Neural progenitor cell (in vitro differentiated cells): ENCODE results near the gene COLEC12.

Experiments
- CTCF ChIP-seq: fragments of 200-600 bp; sonication (generic); IDR thresholded peaks from 2 replicates; pipeline ENCODE4 v1.5.1; 2017; ENCODE audit warnings: antibody characterized with exemption, mild to moderate bottlenecking
- EZH2 ChIP-seq: fragments of 200-600 bp; sonication (generic); IDR thresholded peaks from 2 replicates; pipeline ENCODE4 v1.6.1; 2017; ENCODE audit warnings: antibody characterized with exemption, mild to moderate bottlenecking, moderate library complexity
- EZH2phosphoT487 ChIP-seq: fragments of 200-600 bp; sonication (generic); IDR thresholded peaks from 2 replicates; pipeline ENCODE4 v1.6.1; 2017; ENCODE audit warnings: antibody characterized with exemption

DNA sequence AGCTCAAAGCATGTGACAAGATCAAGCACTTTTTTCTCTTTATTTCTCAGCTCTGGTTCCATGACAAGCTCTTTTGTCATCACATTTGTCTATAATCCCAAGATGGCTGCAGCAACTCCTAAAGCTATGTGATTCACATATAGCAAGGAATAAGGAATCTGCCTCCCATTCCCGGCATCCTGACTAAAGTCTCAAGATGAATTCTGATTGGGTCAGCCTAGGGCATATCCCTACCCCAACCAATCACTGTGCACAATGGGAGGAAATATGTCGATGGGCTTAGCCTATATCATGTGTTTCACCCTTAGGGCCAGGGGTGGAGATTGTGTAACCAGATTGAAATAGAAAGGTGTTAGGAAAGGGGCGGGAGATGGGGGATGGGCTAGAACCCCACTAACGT lies 23.1 kb upstream of the COLEC12 start:
- TF ChIP-seq CTCF (no peak), EZH2 (no peak), EZH2phosphoT487 (no peak)
